ENCODE data around the gene MRPL40.

GRCh38 chr22:19442166-19442565 lies 9.8 kb downstream of the MRPL40 start:
- TF ChIP-seq CTCF (IDR thresholded peaks at IDR 0.05) (no peak), POLR2A (IDR thresholded peaks at IDR 0.05) (no peak)
